GM23248 (cell line): ENCODE measurements around the gene SLIT3.

Source experiments
- EZH2 ChIP-seq: fragments of 200-600 bp; sonication (generic); IDR thresholded peaks from 2 replicates; pipeline ENCODE4 v1.6.1; 2018; ENCODE audit warnings: antibody characterized with exemption, mild to moderate bottlenecking; ENCODE audit not compliant: insufficient read depth, poor library complexity, severe bottlenecking
- EZH2phosphoT487 ChIP-seq: fragments of 200-600 bp; sonication (generic); IDR thresholded peaks from 2 replicates; pipeline ENCODE4 v1.6.1; 2018; ENCODE audit warnings: antibody characterized with exemption, moderate library complexity, mild to moderate bottlenecking, low read depth; ENCODE audit not compliant: insufficient read depth

DNA sequence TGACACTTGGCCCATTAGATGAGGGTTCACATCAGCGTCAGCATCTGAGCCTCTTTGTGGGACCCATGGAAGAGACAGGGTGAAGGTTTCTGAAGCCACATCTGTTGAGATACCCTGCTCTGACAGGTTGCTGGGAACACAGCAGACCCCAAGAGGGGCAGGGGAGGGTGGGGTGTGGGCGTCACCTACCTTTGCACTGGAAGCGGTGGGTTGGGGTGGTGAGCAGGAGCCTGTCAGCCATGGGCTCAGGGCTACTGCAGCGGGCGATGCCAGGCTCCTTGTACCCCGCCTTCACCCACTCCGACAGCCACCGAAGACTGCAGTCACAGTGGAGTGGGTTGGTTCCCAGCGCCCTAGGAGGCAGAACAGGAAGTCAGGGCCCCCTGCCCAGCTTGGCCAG, 590.2 kb downstream of the SLIT3 start:
- TF ChIP-seq EZH2: no peak
- TF ChIP-seq EZH2phosphoT487: no peak
